Activated CD4-positive, alpha-beta T cell treated with anti-CD3 and anti-CD28 coated beads, Interleukin-2, amount 50 U/mL, for 48 hours (primary cell): Measurements from ENCODE around the gene TCF4.

Experiments
- DNase-seq, 2 experiments: peaks; one replicate each; pipeline ENCODE4 v3.0.0-alpha.2; 2020

Gene TCF4

DNA sequence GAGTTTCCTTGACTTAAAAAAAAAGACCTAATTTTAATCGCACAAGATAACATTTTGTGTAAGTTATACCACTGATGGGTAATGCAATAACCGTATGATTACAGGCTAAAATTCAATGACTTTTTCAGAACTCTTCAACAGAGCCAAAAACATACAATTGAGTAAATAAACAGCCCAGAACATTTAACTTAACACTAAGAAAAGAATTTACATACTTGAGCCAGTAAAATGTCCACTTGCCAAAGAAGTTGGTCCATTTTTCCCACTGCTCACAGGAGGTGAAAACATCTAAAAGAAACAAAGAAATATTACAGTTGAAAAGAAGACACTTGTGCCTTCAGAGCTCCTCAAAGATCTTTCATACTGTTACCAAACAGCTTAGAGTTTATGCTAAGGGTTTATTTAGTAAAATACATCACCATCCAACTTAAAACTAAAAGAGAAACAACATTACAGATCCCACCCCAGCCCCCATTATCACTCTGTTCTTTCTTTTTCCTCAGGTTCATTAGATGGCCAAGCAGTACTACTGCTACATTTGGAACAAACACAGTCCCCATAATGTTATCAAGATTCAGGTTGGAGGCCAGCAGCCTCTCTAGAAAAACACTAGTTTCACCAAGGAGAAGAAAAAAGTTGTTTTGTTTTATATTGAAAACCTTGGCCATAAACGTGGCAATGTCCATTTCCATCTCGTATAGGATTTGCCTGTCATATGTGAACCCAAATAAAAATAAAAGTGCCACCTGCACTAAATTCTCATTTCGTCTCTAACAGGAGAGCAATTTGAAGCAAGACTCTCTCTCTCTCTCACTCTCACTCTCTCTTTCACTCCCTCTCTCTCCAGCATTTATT, 2.7 kb downstream of the TCF4 start:
- no peak for DNase-seq

DNA sequence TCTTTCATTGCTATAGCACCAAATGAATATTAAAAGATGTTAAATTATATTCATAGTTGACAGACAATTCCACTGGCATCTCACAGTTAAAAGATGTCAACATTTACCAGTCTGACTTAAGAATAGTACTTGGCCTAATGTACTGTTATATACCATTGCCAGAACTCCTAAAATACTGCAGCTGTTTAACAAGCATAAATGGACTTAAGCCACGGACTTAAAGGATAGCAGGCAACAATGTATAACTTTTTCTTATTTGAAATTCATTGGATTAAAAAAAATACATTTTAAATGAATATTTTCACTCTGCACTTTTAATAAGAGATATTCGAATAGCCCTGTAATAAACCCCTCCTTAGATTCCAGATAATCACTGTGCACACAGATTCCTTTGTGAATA, 3.8 kb downstream of the TCF4 start:
- DNase-seq = no peak

DNA sequence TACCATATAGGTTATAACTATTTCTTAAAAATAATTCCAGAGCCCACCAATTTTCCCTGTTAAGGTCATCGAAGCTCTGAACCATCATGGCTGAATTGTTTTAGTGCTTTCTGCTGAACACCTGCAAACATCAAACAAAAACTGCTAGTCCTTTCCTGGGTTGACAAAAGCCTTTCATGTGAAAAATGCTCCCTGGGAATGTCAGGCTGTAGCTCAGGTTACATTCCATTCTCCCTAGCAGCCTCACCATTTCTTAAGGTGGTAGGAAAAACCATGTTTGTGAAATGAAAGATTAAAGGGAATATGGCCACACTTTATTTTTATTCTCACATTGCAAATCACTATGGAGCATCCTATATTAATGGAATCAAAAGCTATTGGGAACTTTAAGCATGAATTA, 5.7 kb downstream of the TCF4 start:
- DNase-seq = no peak

DNA sequence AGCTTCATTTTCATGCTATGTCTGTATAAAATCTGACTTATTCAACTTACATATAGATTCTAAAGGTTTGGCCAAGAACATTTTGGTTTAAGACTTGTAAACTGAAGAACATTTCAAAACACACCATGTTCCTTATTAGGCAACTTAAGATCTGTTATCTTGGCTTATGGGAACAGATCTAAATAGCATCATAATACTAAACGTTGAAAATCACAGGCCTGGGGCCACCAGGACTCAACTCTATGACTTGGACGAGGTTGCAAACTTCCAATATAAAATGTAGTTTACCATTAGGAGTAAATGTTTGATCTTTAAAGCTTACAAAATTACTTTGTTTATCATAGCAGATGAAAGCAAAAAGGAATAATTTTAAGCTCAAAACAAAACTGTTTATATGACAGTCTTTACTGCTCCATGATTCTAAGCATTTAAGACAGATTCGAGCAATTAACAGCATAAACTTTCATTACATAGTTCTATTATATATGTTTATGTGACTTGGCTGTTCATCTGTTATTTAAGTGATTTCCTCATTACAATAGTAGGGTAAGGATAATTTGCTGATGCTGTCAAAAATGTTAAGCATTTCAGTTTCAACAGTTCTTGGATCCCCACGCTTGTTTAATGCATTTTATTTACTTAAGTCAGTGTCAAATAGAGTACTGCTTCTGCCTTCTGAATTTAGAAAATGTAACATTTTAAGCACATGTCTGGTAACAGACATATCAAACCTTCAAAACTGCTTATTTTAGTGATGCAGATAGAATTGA, 8.3 kb downstream of the TCF4 start:
- DNase-seq = no peak

DNA sequence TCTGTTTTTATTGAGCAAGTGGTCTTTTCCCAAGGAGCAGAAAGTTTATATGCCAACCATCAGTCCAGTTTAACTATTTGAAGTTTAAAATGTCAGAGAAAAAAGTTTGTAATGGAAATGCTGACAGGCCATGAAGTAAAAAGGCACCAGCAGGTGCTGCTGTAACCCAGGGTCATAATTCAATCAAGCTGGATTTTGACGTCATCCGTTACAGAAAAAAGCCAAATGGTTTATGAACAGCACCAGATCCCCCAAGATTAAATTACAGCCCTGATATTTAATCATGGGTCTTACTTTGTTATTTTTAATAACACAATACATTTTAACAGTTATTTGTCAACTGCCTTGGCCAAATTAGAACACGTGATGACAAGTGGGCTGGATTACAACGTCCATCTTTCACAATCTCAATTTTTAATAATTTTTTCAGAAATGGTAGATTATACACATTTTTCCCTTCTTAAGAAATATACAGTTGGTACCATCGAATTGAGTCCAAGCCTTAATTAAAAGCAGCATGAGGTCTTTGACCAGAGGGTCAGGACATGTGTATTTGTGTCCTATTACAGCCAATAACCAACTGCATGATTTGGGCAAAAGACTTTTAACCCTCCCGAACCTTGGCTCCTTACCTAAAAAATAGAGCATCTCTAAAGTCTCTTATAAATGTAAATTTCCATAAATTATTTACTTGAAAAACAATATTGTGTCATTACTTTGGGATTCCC, 10.0 kb downstream of the TCF4 start:
- DNase-seq = no peak

DNA sequence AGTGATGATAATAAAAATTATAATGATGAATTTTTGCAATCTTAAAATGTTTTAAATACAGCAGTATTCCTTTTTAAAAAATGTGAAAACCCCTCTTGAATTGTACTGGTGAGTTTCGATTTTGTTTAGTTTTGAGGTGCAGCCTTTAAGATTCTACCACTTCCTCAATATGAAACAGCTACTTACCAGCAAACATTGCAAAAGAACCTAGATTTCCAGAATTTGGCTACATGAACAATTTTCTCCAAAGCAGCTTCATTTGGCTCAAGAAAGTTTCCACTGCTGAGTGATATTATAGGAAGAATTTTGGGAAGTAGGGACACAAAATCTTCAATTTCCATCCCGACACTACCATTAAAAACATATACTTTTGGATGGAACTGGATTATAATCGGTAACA, 12.0 kb downstream of the TCF4 start:
- no peak for DNase-seq

DNA sequence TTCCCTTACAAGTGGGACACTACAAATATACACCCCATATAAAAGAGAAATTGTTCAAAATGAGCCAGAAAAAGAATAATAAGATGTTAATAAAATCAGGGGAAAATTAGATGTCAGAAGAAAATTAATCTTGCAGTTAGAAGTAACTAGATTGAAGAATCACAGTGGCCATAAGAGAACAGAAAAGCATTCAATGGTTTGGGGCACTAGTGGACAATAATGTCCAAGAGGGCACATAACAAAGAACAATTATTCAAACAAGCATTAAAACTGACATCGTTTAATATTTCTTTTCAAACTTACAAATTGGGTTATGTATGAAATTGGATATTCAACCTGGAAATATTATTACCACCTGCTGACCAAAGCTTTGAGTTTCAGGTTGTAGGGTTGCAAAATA, 12.9 kb downstream of the TCF4 start:
- no peak for DNase-seq

DNA sequence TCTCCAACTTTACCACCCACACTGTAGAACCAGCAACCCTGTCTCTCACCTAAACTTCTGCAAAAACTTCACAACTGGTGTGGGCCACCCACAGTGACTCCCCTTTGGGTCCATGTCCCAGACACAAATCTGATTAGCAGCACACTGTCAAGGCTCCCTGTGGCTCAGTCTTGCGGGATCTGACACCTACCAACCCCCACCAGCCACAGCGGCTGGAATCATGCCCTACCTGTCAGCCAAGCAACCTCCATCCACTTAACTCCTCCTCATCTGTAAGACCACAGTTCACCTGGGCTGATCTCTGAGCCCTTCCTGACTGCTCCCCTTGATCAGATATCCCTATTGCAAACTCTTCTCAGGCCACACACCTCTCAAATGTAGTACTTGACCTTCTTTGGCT, 14.6 kb downstream of the TCF4 start:
- DNase-seq = no peak

DNA sequence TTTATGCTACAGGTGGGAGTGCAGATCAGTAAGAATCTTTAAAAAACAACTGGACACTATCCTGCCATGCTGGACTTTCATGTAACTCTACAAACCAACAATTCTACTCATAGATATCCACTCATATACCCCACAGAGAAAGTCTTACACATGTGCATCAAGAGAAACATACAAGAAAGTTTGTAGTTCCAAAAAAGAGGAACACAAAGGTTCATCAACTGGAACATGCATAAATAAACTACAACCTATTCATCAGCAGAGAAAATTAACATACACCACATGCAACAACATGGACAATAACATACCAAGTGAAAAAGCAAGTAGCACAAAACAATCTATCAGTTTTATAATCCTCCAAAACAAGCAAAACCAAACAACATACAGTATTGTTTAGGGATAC, 17.0 kb downstream of the TCF4 start:
- no peak for DNase-seq

DNA sequence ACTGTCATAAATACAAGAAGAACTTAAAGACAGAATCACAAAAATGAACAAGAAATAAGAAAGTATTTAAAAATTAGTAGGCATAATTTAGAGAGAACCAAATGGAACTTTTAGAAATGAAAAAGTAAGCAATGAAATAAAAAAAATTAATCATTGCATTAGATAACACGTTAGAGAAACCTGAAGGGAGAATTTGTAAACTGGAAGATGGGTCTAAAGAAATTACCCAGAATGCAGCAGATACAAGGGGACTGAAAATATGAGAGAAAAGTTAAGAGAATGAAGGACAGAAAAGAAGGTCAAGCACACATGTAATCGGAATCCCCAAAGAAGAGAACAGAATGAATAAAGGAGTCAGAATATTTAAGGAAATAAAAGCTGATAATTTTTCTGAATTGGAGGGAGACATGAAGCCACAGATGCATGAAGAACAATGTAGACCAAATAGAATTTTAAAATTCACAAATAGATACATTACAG, 21.5 kb downstream of the TCF4 start:
- DNase-seq = no peak

DNA sequence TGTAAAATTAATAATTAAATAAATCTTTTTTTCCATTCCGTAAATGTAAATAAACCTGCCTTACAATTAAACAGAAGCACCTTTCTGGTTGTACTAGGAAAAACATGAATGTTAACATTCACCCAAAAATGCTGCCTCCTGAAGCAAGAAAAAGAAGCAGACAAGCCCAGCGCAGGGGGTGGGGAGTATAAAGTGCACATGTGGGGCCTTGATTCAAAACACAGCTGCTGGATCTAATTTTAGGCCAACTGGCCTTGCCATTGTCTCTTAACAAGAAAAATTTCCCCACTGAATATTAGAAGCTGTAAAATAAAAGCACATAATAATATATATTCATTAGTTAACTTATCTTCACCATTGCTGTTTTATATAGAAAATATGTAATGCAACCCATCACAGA, 28.3 kb downstream of the TCF4 start:
- no peak for DNase-seq

DNA sequence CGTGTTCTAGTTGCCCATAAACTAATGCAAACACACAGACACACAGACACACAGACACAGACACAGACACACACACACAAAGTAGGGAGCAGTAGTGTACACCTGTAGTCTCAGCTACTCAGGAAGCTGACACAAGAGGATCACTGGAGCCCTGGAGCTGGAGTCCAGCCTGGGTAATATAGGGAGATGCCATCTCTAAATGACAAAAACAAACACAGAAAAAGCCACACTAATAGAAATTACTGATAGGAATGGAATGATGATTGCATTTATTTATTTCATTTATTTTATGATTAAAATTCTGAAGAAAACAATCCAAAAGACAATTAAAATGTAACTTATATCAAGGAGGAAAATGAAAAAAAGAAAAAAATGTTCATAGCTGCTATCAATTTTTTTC, 30.8 kb downstream of the TCF4 start:
- no peak for DNase-seq

DNA sequence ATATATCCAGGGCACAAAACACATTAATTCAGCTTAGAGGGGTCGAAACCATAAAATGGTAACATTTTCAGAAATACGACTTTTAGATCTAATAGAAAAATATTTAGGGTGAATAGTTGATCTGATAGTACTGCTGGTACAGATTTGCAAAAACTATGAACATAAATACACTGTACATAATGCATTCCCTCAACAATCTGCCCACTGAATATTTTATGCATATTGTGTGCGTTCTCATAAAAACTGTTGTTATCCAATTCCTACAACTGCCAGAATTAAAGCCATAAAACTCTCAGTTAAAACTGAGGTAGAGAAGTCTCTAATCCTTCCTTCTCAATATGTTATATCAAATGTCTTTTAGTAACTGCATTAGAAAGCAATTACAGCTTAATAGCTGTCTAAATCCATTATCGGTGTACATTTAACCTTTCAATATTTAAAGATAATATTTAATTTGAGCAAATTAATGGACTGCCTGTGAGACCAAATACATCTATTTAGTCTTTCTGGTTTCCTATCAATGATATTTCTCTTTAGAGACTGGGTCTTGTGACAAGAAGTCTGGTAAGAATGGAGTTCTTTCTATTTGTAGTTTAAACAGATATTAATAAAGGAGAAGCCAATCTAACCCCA, 32.5 kb downstream of the TCF4 start:
- DNase-seq = no peak

DNA sequence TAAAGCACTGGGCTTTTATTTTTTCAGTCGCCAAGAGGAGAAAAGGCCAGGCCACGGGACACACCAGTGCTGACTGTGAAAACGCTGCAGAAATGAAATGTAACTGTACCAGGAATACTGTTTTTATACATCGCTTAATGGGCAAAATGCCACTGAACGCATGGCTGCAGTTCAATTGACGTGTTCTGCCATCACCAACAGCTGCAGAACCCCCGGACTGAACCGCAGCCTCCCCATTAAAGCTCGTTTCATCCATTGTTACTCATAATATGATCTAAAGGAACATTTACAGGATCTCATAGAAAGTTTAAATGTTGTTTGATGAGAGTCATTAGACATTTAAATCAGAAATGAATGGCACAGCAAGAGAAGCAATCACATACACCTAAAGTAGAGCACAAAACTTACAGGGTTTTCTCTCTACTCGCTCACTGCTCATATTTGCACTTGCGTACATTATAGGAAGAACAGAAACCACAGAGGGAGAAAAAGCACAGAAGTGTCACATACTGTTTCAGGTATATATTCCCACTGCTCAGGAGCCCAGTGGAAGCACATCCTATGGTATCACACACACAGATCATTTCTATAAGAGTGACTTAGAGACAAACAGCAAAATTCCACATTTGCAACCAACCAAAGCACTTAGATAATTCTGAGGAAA, 35.3 kb downstream of the TCF4 start:
- no peak for DNase-seq

DNA sequence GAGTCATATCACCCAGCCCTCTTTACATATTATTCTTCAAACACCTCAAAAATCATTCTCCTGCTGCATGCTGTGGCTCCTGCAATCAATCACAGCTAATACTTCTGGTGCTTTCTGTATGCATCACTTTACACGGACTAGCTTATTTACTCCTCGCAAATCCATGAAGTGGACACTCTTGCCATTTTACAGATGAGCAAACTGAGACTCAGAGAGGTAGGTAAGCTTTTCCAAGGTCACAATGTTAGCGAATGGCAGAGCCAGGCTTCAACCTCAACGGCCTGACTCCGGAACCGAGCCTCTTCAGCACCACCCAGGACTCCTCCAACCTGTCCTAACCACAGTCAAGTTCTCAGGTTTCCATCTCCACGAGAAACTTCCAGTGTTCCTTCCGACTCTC, 36.8 kb downstream of the TCF4 start:
- DNase-seq = no peak

DNA sequence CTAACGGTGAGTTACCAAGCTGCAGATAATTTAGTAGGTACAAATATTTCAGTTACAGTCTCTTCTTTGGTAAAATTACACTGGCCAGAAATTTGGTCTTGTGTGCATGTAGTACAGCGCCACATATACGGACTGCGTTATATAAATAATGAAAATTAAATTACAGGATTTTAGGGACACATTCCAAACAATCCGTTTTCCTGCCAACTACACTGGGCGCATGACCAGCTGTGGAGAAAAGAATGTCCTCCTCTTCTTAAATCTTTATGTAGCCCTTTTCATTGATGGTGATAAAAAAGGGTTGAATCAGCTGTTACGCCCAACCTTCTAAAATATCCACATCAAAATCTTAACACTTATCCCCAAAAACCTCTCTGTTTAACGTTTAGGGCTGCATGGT, 37.5 kb downstream of the TCF4 start:
- DNase-seq = no peak

DNA sequence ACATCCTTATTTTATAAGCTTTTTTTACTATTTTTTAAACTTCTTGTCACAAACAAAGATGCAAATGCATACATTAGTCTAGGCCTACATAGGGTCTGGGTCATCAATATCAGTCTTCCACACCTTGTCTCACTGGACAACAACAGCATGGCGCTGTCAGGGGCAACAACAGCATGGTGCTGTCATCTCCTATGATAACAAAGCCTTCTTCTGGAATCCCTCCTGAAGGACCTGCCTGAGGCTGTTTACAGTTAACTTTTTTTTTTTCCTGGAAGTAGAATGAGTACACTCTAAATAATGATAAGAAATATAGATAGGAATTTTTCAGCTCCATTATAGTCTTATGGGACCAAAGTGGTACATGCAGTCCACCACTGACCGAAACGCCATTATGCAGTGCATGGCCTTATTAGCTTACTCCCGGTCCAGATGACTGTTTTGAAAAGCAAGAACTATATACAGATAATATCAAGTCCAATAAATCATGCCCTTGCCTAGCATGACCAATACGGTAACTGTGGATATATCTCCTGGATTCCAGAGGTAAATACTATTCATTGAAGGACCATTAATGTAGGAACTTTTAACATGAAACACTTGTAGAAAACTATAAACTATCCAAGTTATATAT, 38.4 kb downstream of the TCF4 start:
- no peak for DNase-seq

DNA sequence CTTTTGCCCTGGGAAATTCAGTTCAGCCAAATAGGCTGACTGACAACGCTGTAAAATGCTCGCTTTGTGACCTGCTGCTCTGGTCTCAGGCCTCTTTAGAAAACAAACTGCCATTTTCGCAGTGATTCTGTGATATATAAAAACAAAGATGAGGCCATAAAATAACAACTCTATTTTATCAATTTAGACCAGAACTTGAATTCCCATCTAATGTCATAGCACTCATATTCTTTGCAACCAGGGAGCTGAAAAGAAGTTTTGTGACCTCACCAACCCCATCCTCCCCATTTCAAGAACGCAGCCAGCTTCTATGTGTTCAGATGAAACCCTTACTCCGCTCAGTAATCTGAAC, 40.3 kb downstream of the TCF4 start:
- DNase-seq = no peak

DNA sequence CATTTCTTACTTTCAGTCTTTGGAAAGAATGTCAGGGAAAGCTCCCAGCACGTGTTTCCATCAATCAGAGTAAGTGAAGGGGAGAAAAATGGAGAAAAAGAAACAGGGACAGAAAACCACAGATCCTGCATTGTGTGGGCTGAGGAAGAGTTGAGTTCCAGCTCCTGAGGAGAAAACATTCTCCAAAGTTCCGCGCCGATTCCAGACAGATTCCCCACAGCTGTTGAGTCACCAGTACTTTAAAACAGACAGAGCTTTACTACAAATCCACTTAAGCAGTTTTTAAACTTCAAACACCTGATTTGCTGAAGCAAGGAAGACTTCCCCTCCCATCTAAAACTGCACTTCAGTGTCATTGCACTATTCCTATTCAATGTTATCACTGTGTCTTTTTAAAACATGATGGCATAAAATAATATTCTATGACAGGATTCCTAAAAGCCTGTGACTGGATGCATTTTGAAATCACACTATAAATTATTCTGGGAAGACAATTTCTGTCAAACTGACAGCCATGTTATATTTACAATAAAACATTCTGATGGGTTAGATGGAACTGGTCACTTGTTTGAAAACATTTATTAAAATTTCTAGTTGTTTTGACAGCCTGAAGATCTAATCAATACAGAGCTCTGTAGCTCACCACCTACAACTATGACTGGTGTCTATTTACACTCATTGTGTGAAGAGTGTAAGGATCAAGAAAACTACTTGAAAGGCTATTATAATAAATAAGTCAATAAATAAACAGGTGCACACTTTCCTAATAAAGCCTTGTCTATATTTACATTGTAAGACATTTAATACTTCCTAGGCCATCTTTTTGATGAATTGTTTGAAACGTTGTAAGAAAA, 40.9 kb downstream of the TCF4 start:
- no peak for DNase-seq

DNA sequence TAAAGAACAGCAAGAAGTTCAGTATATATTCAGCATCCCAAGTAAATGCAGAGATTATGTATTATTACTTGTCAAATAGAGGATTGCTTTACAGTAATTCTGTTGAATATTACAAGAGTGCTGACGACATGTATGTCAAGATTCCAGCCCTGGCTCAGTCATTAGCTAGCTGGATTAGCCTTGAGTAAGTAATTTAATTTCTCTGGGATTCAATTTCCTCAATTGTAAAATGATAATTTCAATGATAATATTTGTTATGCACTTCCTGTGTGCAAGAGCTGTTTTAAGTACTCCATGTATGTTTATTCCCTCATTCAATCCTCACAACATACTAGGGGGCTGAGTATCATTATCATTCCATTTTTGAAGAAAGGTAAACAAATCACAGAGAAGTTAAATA, 44.0 kb downstream of the TCF4 start:
- DNase-seq = no peak

DNA sequence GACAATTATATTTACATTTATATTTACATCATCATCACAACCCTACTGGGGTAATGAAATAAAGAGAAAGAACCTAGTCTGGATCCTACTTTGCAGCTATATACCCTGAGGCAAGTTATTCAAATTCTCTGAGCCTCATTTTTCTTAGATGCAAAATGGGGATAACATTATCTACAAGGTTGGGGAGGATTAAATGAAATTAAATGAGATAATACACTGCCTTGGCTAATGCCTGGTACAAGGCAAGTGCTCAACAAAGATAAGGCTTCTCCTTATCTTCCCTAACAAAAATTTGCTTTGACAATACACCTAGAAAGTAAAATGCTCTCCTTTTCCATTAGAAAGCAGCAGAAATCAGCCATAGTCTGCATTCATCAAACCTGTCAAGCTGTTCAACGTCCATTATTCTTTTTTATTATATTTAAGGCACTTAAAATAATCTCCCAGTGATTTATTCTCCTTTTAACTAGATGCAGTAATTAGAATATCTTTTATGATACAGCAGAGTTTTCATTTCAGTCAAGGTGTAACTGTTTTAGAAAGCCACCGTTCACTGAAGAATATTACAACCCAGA, 44.8 kb downstream of the TCF4 start:
- DNase-seq = no peak
